ENCODE data around the gene SDHAF2.

GRCh38 chr11:61418136-61418535 lies 11.8 kb upstream of the SDHAF2 start:
- TF ChIP-seq POLR2A (IDR thresholded peaks at IDR 0.05) (no peak), CTCF (IDR thresholded peaks at IDR 0.05) (no peak), POLR2AphosphoS5 (IDR thresholded peaks at IDR 0.05) (no peak), EP300 (IDR thresholded peaks at IDR 0.05) (no peak)

Measured in upper lobe of left lung (tissue), 4 donors.